Stimulated activated naive B cell treated with anti-CD40 and anti-IgM and Interleukin-4, amounts not matched to agents 10 μg/mL and 1 μg/mL and 100 μg/mL, for 72 hours (primary cell): ENCODE data around the gene GASK1A.

ENCODE experiments used
- ATAC-seq, 2 donors: fragments of 150-1000 bp; cut with Tn5 transposase; replicated peaks; 2 replicates each; pipeline ENCODE4 v1.10.0; 2021; ENCODE audit warnings: moderate library complexity in 1 of 2
- DNase-seq: peaks from one replicate; pipeline ENCODE4 v3.0.0; 2021
- H3K27ac Mint-ChIP-seq: one replicate; pipeline ENCODE4 v1.8.0; 2022; ENCODE audit warnings: mild to moderate bottlenecking, mixed read lengths
- H3K27me3 Mint-ChIP-seq, 2 donors: one replicate each; pipeline ENCODE4 v1.8.0; 2022; ENCODE audit warnings: mixed read lengths in 2 of 2
- H3K36me3 Mint-ChIP-seq, 2 donors: one replicate each; pipeline ENCODE4 v1.8.0; 2022; ENCODE audit warnings: mixed read lengths in 2 of 2, mild to moderate bottlenecking in 1 of 2
- H3K4me1 Mint-ChIP-seq, 2 donors: one replicate each; pipeline ENCODE4 v1.8.0; 2022; ENCODE audit warnings: mixed read lengths in 2 of 2, mild to moderate bottlenecking in 1 of 2
- H3K4me3 Mint-ChIP-seq, 2 donors: one replicate each; pipeline ENCODE4 v1.8.0; 2022; ENCODE audit warnings: mild to moderate bottlenecking in 2 of 2, mixed read lengths in 2 of 2, moderate library complexity in 1 of 2
- H3K9me3 Mint-ChIP-seq, 2 donors: one replicate each; pipeline ENCODE4 v1.8.0; 2022; ENCODE audit warnings: mixed read lengths in 2 of 2, mild to moderate bottlenecking in 1 of 2

The GASK1A gene

DNA sequence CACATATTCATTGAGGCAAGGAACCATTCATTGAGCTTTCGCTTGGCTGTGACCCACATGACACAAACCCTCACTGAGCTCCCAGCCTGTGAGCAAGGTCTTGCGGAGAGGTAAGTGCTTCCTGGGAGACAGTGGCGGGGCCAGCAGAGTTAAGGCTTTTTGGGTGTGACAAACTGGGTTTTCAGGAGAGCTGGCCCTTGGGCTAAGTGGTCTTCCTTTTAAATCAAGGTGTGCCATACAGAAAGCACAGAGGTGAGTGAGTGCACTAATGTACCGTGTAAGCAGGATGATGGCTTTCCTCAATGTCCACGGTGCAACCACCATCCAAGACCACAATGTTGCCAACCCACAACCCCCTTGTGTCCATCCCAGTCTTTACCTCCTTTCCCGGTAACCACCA, 98.2 kb downstream of the GASK1A start:
- Mint-ChIP-seq H3K9me3 (no peaks in the 10 kb centered on the region), H3K27me3 (peaks cover 0 to 8% of the 10 kb centered on the region in 2 donors), H3K36me3 (peaks cover 17 to 31% of the 10 kb centered on the region in 2 donors), H3K4me1 (no peaks in the 10 kb centered on the region), H3K27ac (no peak overlapping the region), H3K4me3 (no peak overlapping the region)
- ATAC-seq (no peak), DNase-seq (no peak)

DNA sequence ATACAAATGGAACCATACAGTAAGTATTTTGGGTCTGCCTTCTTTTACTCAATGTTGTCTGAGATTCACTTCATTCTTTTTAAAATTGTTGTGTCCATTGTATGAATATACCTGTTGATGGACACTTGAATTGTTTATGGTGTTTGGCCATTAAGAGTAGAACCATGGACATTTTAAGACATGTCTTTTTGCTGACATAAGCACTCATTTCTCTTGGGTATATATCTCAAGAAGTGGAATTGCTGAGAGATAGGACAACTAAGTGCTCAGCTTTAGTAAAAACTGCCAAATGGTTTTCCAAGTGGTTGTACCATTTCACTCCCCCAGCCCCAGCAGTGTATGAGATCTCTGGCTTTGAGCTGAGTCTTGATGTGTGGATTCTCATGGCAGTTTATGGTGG, 98.6 kb downstream of the GASK1A start:
- Mint-ChIP-seq H3K4me1 (no peaks in the 10 kb centered on the region), H3K9me3 (peaks cover 0 to 2% of the 10 kb centered on the region in 2 donors), H3K27me3 (peaks cover 0 to 4% of the 10 kb centered on the region in 2 donors), H3K27ac (no peak overlapping the region), H3K4me3 (no peak overlapping the region), H3K36me3 (peaks cover 17 to 31% of the 10 kb centered on the region in 2 donors)
- ATAC-seq (no peak), DNase-seq (no peak)

DNA sequence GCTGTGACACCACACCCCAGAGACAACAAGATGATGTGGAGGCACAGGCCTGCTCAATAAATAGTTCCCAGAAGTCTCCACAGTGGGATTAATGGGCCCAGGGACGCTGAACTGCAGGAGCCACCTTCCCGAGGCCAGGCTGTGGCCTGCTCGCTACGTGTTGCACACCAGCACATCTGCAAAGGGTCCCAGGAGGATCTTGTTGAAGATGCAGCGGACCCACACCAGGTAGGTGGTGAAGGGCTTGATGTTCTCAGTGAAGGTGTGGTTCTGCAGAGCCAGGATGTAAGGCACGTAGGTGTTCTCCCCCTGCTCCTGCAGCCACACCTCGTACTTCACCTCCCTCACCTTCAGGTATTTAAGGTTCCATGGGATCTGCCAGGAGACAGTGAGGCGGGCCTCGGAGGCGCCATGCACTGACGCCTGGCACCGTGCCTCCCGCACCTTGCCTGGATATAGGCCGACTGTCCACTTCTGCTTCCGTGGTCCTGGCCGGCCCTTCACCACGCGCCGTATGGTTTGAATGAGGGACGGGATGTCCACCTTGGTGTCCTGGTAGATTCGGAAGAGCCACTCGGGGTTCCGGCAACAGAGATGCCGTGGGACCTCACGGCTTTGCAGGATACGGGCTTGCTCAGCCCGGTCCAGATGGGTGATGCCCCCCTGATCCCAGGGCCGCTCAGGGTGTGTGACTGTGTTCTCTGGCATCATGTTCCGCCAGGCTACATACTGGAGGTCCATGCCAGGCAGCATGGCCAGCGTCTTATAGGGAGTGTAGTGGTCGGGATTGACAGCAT, 100.6 kb downstream of the GASK1A start:
- H3K27ac Mint-ChIP-seq: no peak overlapping the region
- H3K27me3 Mint-ChIP-seq: no peaks in the 10 kb centered on the region
- H3K9me3 Mint-ChIP-seq: peaks cover 0 to 2% of the 10 kb centered on the region in 2 donors
- no peaks in the 10 kb centered on the region for H3K4me1 Mint-ChIP-seq
- H3K36me3 Mint-ChIP-seq: peaks cover 17 to 33% of the 10 kb centered on the region in 2 donors
- no peak overlapping the region for H3K4me3 Mint-ChIP-seq
- ATAC-seq (no peak), DNase-seq (no peak)

DNA sequence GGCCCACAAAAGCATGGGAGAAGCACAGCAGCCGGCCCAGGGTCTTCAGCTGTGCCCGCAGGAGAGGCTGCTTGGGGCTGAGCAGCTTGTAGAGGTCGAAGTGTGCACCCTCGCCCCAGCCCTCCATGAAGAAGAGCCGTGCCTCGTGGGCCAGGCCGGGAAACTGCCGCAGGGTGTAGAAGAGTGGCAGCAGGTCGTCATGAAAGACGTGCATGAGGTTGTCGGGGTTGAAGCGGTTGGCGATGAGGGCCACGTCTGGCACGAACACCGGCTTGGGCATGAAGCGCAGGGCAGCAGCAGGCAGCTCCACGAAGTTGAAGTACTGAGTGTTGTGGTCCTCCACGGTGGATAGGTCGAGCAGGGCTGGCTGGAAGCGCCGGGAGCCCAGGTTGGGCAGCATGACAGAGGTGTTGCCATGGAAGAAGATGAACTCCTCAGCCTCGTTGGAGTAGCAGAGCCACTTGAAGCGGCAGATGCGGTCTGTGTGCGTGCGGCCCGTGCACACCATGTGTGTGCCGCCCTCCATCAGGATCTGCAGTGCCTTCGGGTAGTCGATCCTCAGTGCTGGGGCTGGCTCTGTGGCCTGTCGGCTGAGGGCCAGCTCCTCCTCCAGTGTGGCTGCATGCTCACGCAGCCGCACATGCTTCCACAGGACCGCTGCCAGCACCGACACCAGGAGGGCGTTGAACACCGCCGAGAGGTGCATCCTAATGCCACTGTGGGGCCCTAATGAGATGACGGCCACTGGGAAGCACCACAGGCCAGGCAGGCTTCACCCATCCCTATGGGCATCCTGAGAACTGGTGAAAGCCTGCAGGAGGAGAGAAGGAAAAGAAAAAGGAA, 101.8 kb downstream of the GASK1A start:
- peaks cover 20 to 38% of the 10 kb centered on the region in 2 donors for H3K36me3 Mint-ChIP-seq

GRCh38 chr3:43081796-43082195, 102.7 kb downstream of the GASK1A start:
- H3K9me3 Mint-ChIP-seq: peaks cover 0 to 5% of the 10 kb centered on the region in 2 donors
- no peak overlapping the region for H3K4me3 Mint-ChIP-seq
- DNase-seq (no peak), ATAC-seq (no peak)
- no peaks in the 10 kb centered on the region for H3K4me1 Mint-ChIP-seq
- H3K36me3 Mint-ChIP-seq: peaks cover 20 to 38% of the 10 kb centered on the region in 2 donors
- no peaks in the 10 kb centered on the region for H3K27me3 Mint-ChIP-seq
- H3K27ac Mint-ChIP-seq: no peak overlapping the region

More for the DNA sequence above, 101.8 kb downstream of the GASK1A start:
- no peak overlapping the region for H3K27ac Mint-ChIP-seq
- peaks cover 0 to 5% of the 10 kb centered on the region in 2 donors for H3K9me3 Mint-ChIP-seq
- no peak overlapping the region for H3K4me3 Mint-ChIP-seq
- no peaks in the 10 kb centered on the region for H3K4me1 Mint-ChIP-seq
- DNase-seq (no peak), ATAC-seq (no peak)
- H3K27me3 Mint-ChIP-seq: no peaks in the 10 kb centered on the region

GRCh38 chr3:43082457-43082856, 103.3 kb downstream of the GASK1A start:
- Mint-ChIP-seq H3K27me3 (no peaks in the 10 kb centered on the region), H3K27ac (no peak overlapping the region), H3K4me3 (no peak overlapping the region), H3K36me3 (peaks cover 20 to 38% of the 10 kb centered on the region in 2 donors), H3K4me1 (no peaks in the 10 kb centered on the region), H3K9me3 (peaks cover 0 to 5% of the 10 kb centered on the region in 2 donors)
- DNase-seq: no peak
- ATAC-seq: no peak

GRCh38 chr3:43086460-43087165, 107.5 kb downstream of the GASK1A start:
- H3K27me3 Mint-ChIP-seq: no peaks in the 10 kb centered on the region
- ATAC-seq (no peak), DNase-seq (no peak)
- H3K27ac Mint-ChIP-seq: no peak overlapping the region
- H3K4me3 Mint-ChIP-seq: no peak overlapping the region
- H3K36me3 Mint-ChIP-seq: peaks cover 3 to 11% of the 10 kb centered on the region in 2 donors
- peaks cover 0 to 3% of the 10 kb centered on the region in 2 donors for H3K4me1 Mint-ChIP-seq
- H3K9me3 Mint-ChIP-seq: peaks cover 0 to 5% of the 10 kb centered on the region in 2 donors

GRCh38 chr3:43087249-43087776, 108.2 kb downstream of the GASK1A start:
- Mint-ChIP-seq H3K4me3 (no peak overlapping the region), H3K9me3 (peaks cover 0 to 5% of the 10 kb centered on the region in 2 donors), H3K27ac (no peak overlapping the region), H3K4me1 (peaks cover 0 to 4% of the 10 kb centered on the region in 2 donors), H3K36me3 (peaks cover 3 to 14% of the 10 kb centered on the region in 2 donors), H3K27me3 (no peaks in the 10 kb centered on the region)
- ATAC-seq (no peak), DNase-seq (no peak)

- Mint-ChIP-seq H3K4me3 (no peak overlapping the region), H3K27ac (no peak overlapping the region), H3K4me1 (peaks cover 0 to 7% of the 10 kb centered on the region in 2 donors), H3K27me3 (no peaks in the 10 kb centered on the region), H3K36me3 (peaks cover 3 to 14% of the 10 kb centered on the region in 2 donors), H3K9me3 (peaks cover 0 to 3% of the 10 kb centered on the region in 2 donors)
- no peak for ATAC-seq
- DNase-seq: no peak
These were observed 110.0 kb downstream of the GASK1A start for GRCh38 chr3:43089081-43089480.

DNA sequence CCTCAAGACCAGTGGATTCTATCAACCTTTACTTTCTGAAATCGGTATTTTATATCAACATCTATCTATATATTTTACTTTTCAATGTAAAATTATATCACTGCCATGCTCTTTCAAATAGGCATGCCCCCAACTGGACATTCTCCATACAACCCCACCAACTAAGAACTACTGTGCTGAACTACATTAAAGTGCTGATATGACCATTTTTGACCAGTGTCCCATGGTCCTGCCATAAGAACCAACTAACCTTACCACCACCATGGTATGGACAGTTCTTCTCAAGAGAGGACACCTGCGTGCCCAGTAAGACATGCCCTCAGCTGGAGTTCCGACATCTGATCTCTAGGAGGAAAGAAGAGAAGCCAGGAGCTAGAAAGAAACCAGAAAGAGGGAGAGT, 111.1 kb downstream of the GASK1A start:
- Mint-ChIP-seq H3K9me3 (no peaks in the 10 kb centered on the region), H3K4me3 (no peak overlapping the region), H3K27ac (no peak overlapping the region), H3K36me3 (peaks cover 0 to 8% of the 10 kb centered on the region in 2 donors), H3K27me3 (no peaks in the 10 kb centered on the region), H3K4me1 (peaks cover 0 to 7% of the 10 kb centered on the region in 2 donors)
- no peak for DNase-seq
- no peak for ATAC-seq

GRCh38 chr3:43091481-43091880, 112.4 kb downstream of the GASK1A start:
- Mint-ChIP-seq H3K4me3 (no peak overlapping the region), H3K27me3 (no peaks in the 10 kb centered on the region), H3K36me3 (peaks cover 0 to 8% of the 10 kb centered on the region in 2 donors), H3K4me1 (peaks cover 0 to 7% of the 10 kb centered on the region in 2 donors), H3K9me3 (no peaks in the 10 kb centered on the region), H3K27ac (no peak overlapping the region)
- no peak for ATAC-seq
- no peak for DNase-seq

GRCh38 chr3:43093006-43093405, 113.9 kb downstream of the GASK1A start:
- Mint-ChIP-seq H3K4me3 (no peak overlapping the region), H3K27me3 (no peaks in the 10 kb centered on the region), H3K9me3 (no peaks in the 10 kb centered on the region), H3K36me3 (peaks cover 0 to 8% of the 10 kb centered on the region in 2 donors), H3K4me1 (peaks cover 0 to 7% of the 10 kb centered on the region in 2 donors), H3K27ac (no peak overlapping the region)
- ATAC-seq (no peak), DNase-seq (no peak)

DNA sequence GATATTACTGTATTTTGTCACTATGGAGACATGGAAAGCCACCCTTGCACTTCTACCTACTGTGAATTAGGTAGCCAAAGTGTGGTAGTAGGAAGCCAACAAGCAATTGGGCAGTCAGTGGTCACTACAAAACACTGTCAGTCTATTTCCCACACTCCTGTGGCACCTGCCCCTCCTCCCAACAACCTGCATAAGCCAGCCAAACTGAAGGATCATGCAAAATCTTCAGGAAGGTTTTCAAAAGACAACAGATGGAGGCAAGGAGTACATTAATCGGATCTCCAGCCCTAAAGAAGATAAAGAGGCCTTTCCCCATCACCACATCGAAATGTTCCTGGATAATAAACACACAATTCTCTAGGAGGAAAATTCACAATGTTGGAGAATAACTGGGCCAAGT, 114.9 kb downstream of the GASK1A start:
- H3K4me1 Mint-ChIP-seq: peaks cover 0 to 7% of the 10 kb centered on the region in 2 donors
- H3K4me3 Mint-ChIP-seq: no peak overlapping the region
- ATAC-seq (no peak), DNase-seq (no peak)
- H3K9me3 Mint-ChIP-seq: no peaks in the 10 kb centered on the region
- peaks cover 0 to 7% of the 10 kb centered on the region in 2 donors for H3K36me3 Mint-ChIP-seq
- H3K27me3 Mint-ChIP-seq: no peaks in the 10 kb centered on the region
- H3K27ac Mint-ChIP-seq: no peak overlapping the region

DNA sequence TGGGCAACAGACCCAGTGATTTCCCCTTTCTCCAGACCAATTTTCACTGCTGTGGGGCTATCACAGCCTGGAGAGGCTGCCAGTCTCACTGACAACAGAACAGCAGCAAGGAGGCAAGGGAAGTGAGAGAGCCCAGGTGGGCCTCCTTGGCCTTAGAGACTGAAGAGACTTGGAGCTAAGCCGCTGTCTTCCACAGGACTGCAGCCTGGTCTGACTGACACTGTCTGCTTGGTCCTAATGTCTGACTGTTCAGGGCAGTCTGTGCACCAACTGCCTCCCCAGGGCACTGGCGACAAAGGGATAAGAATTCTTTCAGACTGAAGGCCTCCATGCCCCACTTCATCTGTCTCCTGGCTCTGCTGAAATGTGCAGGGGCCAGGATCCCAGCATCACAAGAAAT, 115.3 kb downstream of the GASK1A start:
- Mint-ChIP-seq H3K4me3 (no peak overlapping the region), H3K27me3 (no peaks in the 10 kb centered on the region), H3K4me1 (peaks cover 0 to 9% of the 10 kb centered on the region in 2 donors), H3K36me3 (peaks cover 0 to 4% of the 10 kb centered on the region in 2 donors), H3K27ac (no peak overlapping the region), H3K9me3 (no peaks in the 10 kb centered on the region)
- DNase-seq: no peak
- ATAC-seq: no peak
